Erythroblast (primary cell): ENCODE measurements around the gene RYR2.

Experiments used
- GATA1 ChIP-seq: IDR thresholded peaks from 2 replicates; pipeline ENCODE4 v1.6.1; 2011; ENCODE audit warnings: low read depth, mild to moderate bottlenecking, control low read depth, low read length, moderate library complexity
- POLR2A ChIP-seq: IDR thresholded peaks from 2 replicates; pipeline ENCODE4 v1.6.1; 2011; ENCODE audit warnings: mild to moderate bottlenecking, low read length

DNA sequence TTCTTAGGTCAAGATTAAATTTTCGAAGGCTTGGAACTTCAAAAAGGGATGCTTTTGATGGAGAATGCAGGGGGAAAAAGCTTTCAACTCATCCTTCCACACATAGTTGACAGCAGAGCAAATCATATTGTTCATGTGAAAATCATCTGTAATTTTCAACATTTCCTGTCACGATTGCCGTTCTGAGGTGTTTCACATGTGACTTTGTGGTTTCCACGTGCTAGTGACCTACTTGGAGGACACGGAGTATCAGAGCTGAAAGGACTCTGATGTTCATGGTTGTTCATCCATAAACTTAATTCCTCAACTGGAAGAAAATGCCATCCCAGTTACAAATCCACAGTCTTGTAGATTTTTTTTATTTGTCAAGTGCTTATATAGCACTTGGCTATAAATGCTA lies 769.6 kb downstream of the RYR2 start:
- TF ChIP-seq POLR2A (no peak), GATA1 (no peak)
